HCT116 (cell line): ENCODE measurements around the gene CUBN. TPM values are rescaled to one million over a fixed set of nuclear protein-coding genes. Genes with fewer than 3 reads are reported as not detected.

ENCODE experiments used
- ATAC-seq: fragments of 200-7000 bp; cut with Tn5 transposase; 2 replicates; pipeline ENCODE4 v1.9.1; 2020; ENCODE audit warnings: mild to moderate bottlenecking, moderate library complexity
- BruUV-seq: library from RNA; stranded (reverse); fragments of 400-500 nt; replicated peaks from 2 replicates; lab custom pipeline; 2021; lab: Mats Ljungman, UMichigan
- CTCF ChIA-PET: fragments of 300-600 bp; sonication (Branson Sonifier 250); formaldehyde crosslinking; loops from one replicate; lab custom pipeline; 2021; ENCODE audit warnings: antibody characterized with exemption; lab: Charles Lee
- POLR2A ChIA-PET: fragments of 300-600, 350-600 bp; sonication (Branson Sonifier 250); formaldehyde crosslinking; loops from one replicate; lab custom pipeline; 2021; ENCODE audit warnings: antibody characterized with exemption; lab: Charles Lee
- RAD21 ChIA-PET, 2 experiments: fragments of 300-600 bp; sonication (Branson Sonifier 250); formaldehyde crosslinking; loops; one replicate each; lab custom pipeline; 2023; ENCODE audit warnings: low total read pairs in 2 of 2; ENCODE audit not compliant: uncharacterized antibody in 2 of 2, unreplicated experiment in 2 of 2, low non-redundant PET in 1 of 2; lab: Charles Lee
- DNase-seq: peaks from one replicate; pipeline ENCODE4 v3.0.0-alpha.2; 2010; ENCODE audit warnings: low read depth, low spot score
- H2AFZ ChIP-seq: fragments of 200-600 bp; shearing (Covaris generic), sonication (generic); 2 replicates; pipeline ENCODE4 v1.6.1; 2017; ENCODE audit warnings: low read depth, mixed run types, mixed read lengths, antibody characterized with exemption, low read length; ENCODE audit not compliant: poor library complexity, severe bottlenecking
- H3K27ac ChIP-seq: 2 replicates; pipeline ENCODE4 v1.5.1; 2012; ENCODE audit warnings: low read depth, low read length
- H3K27me3 ChIP-seq: fragments of 200-600 bp; sonication (generic); 2 replicates; pipeline ENCODE4 v1.6.1; 2016; ENCODE audit warnings: mixed run types, low read length, mixed read lengths; ENCODE audit not compliant: insufficient read depth
- H3K36me3 ChIP-seq, 2 experiments: fragments of 200-500 bp in 1 of 2; fragments of 200-600 bp in 1 of 2; sonication (Bioruptor generic) in 1 of 2; sonication (generic) in 1 of 2; 2 replicates each; pipeline versions ENCODE4 v1.5.1 to v1.6.1; 2014 to 2016; ENCODE audit warnings: low read length in 2 of 2, inconsistent platforms in 1 of 2, mixed read lengths in 1 of 2, mixed run types in 1 of 2; ENCODE audit not compliant: insufficient read depth in 2 of 2, control insufficient read depth in 1 of 2
- H3K4me1 ChIP-seq, 2 experiments: fragments of 200-600 bp in 1 of 2; sonication (generic) in 1 of 2; 2 replicates each; pipeline versions ENCODE4 v1.5.1 to v1.6.1; 2012 to 2017; ENCODE audit warnings: low read length in 2 of 2, inconsistent platforms in 1 of 2, mild to moderate bottlenecking in 1 of 2, mixed read lengths in 1 of 2, mixed run types in 1 of 2, moderate library complexity in 1 of 2; ENCODE audit not compliant: insufficient read depth in 2 of 2, control insufficient read depth in 1 of 2
- H3K4me2 ChIP-seq: fragments of 200-600 bp; sonication (generic); 2 replicates; pipeline ENCODE4 v1.6.1; 2017; ENCODE audit warnings: mixed run types, low read length, mixed read lengths
- H3K4me3 ChIP-seq, 2 experiments: fragments of 200-600 bp in 1 of 2; sonication (generic) in 1 of 2; replicated peaks in 1 of 2; 2 replicates each; pipeline ENCODE4 v1.5.1; 2011 to 2016; ENCODE audit warnings: low read length in 2 of 2, control low read depth in 1 of 2, low read depth in 1 of 2, mild to moderate bottlenecking in 1 of 2, mixed read lengths in 1 of 2, mixed run types in 1 of 2
- H3K79me2 ChIP-seq: fragments of 200-600 bp; sonication (generic); 2 replicates; pipeline ENCODE4 v1.6.1; 2017; ENCODE audit warnings: mild to moderate bottlenecking, mixed run types, low read length, moderate library complexity, mixed read lengths; ENCODE audit not compliant: insufficient read depth
- H3K9ac ChIP-seq: fragments of 200-600 bp; sonication (generic); 2 replicates; pipeline ENCODE4 v1.6.1; 2016; ENCODE audit warnings: low read length, mixed read lengths
- H3K9me2 ChIP-seq: fragments of 200-600 bp; sonication (generic), shearing (Covaris generic); 2 replicates; pipeline ENCODE4 v1.6.1; 2017; ENCODE audit warnings: mixed run types, mild to moderate bottlenecking, moderate library complexity; ENCODE audit not compliant: insufficient read depth
- H3K9me3 ChIP-seq, 2 experiments: fragments of 200-500 bp in 1 of 2; fragments of 200-600 bp in 1 of 2; sonication (Bioruptor generic) in 1 of 2; sonication (generic) in 1 of 2; 2 replicates each; pipeline ENCODE4 v1.6.1; 2014 to 2017; ENCODE audit warnings: low read length in 2 of 2, mixed read lengths in 2 of 2, inconsistent platforms in 1 of 2, low read depth in 1 of 2, mild to moderate bottlenecking in 1 of 2, mixed run types in 1 of 2, moderate library complexity in 1 of 2; ENCODE audit not compliant: control insufficient read depth in 1 of 2, insufficient read depth in 1 of 2
- H4K20me1 ChIP-seq: fragments of 200-600 bp; sonication (generic), shearing (Covaris generic); 2 replicates; pipeline ENCODE4 v1.6.1; 2017; ENCODE audit warnings: mixed run types, mild to moderate bottlenecking, moderate library complexity; ENCODE audit not compliant: insufficient read depth
- ATF3 ChIP-seq: IDR thresholded peaks from 2 replicates; pipeline ENCODE4 v1.6.1; 2012
- CBX3 ChIP-seq: IDR thresholded peaks from 2 replicates; pipeline ENCODE4 v1.6.1; 2012; ENCODE audit warnings: low read depth
- CTCF ChIP-seq, 3 experiments: fragments of 200-600 bp in 1 of 3; sonication (generic) in 1 of 3; IDR thresholded peaks in 2 of 3; conservative IDR thresholded peaks in 1 of 3; 2 replicates each; pipeline ENCODE4 v1.5.1; 2012 to 2017; ENCODE audit warnings: low read depth in 2 of 3, low read length in 2 of 3, antibody characterized with exemption in 1 of 3, borderline replicate concordance in 1 of 3, control low read depth in 1 of 3, mild to moderate bottlenecking in 1 of 3, mixed read lengths in 1 of 3, mixed run types in 1 of 3, moderate library complexity in 1 of 3; ENCODE audit not compliant: insufficient read depth in 1 of 3
- ELF1 ChIP-seq: IDR thresholded peaks from 2 replicates; pipeline ENCODE4 v1.6.1; 2012; ENCODE audit warnings: low read depth, borderline replicate concordance
- FOSL1 ChIP-seq: IDR thresholded peaks from 2 replicates; pipeline ENCODE4 v1.6.1; 2012; ENCODE audit warnings: low read depth
- JUND ChIP-seq: IDR thresholded peaks from 2 replicates; pipeline ENCODE4 v1.6.1; 2012
- MAX ChIP-seq: IDR thresholded peaks from 2 replicates; pipeline ENCODE4 v1.6.1; 2012
- RAD21 ChIP-seq: IDR thresholded peaks from 2 replicates; pipeline ENCODE4 v1.6.1; 2012; ENCODE audit warnings: low read depth, mild to moderate bottlenecking
- SIN3A ChIP-seq: IDR thresholded peaks from 2 replicates; pipeline ENCODE4 v1.6.1; 2012; ENCODE audit warnings: low read depth
- SP1 ChIP-seq: IDR thresholded peaks from 2 replicates; pipeline ENCODE4 v1.6.1; 2012; ENCODE audit warnings: low read depth
- TCF7L2 ChIP-seq: IDR thresholded peaks from 2 replicates; pipeline ENCODE4 v1.7.0; 2011; ENCODE audit warnings: borderline replicate concordance, inconsistent platforms; ENCODE audit not compliant: insufficient read depth, insufficient read length; ENCODE audit errors: extremely low read depth
- ZBTB33 ChIP-seq: IDR thresholded peaks from 2 replicates; pipeline ENCODE4 v1.6.1; 2011; ENCODE audit warnings: mild to moderate bottlenecking, low read length, moderate library complexity; ENCODE audit not compliant: insufficient replicate concordance; ENCODE audit errors: extremely low read depth
- ZFX ChIP-seq: fragments of 450-650 bp; IDR thresholded peaks from 2 replicates; pipeline ENCODE4 v1.6.1; 2017
- ZNF274 ChIP-seq: fragments of 200-500 bp; sonication (Bioruptor generic); IDR thresholded peaks from 2 replicates; pipeline ENCODE4 v1.6.1; 2014; ENCODE audit warnings: mild to moderate bottlenecking, low read depth, low read length, inconsistent platforms
- intact Hi-C: fragments of 100-400 bp; cut with micrococcal nuclease; formaldehyde crosslinking; loops from 2 replicates; pipeline ENCODE4 v1.10.0; 2022
- total RNA-seq: library from RNA; stranded (reverse); gene quantifications from one replicate; pipeline ENCODE4 v1.2.1, GENCODE V29; 2021; ENCODE audit not compliant: unreplicated experiment

The CUBN gene
- total RNA-seq, 1 experiment from 2014 or later: 1.2 TPM

GRCh38 chr10:17024461-17024860, 105.2 kb downstream of the CUBN start (continued):
- TF ChIP-seq ZBTB33: no peak
- TF ChIP-seq ZNF274: no peak
- TF ChIP-seq, all 23 proteins: peak for 0

GRCh38 chr10:17023386-17024298, 106.0 kb downstream of the CUBN start:
- peak overlapping the region; percentile 21 for H3K9ac ChIP-seq
- no peak overlapping the region; the same call in 1 of the 2 replicates for H3K27ac ChIP-seq
- no TSS peak for BruUV-seq
- no peaks in the 10 kb centered on the region for H3K36me3 ChIP-seq
- TF ChIP-seq MAX: no peak
- 0 out of 2 replicates have a peak, but pooled peaks have one; percentile 47 for TF ChIP-seq CBX3
- TF ChIP-seq CTCF (IDR thresholded peaks at IDR 0.05 in 2 of 3, conservative IDR thresholded peaks at IDR 0.05 in 1 of 3; ENCODE audit: borderline replicate concordance in 1 of 3, insufficient read depth in 1 of 3, low read depth in 2 of 3, low read length in 2 of 3): no peak
- no peak for TF ChIP-seq ELF1
- no peak for TF ChIP-seq ATF3
- peak; percentile 52 for TF ChIP-seq FOSL1
- TF ChIP-seq SIN3A: no peak
- TF ChIP-seq RAD21: no peak
- TF ChIP-seq ZFX: no peak
- no peak for TF ChIP-seq TCF7L2
- peak; percentile 27; the same call in 1 of the 2 replicates for TF ChIP-seq SP1
- no peak for TF ChIP-seq ZNF274
- peak; percentile 62 for TF ChIP-seq JUND
- H3K4me1 ChIP-seq: peaks cover 15 to 35% of the 10 kb centered on the region in 2 experiments; a peak in 3 of 4 replicates
- H2AFZ ChIP-seq: peak overlapping the region; percentile 47
- no peaks in the 10 kb centered on the region; the same call in 1 of the 2 replicates for H3K9me2 ChIP-seq
- no peak overlapping the region for H3K4me3 ChIP-seq
- CTCF ChIA-PET: no interaction called here
- H3K27me3 ChIP-seq: no peaks in the 10 kb centered on the region
- ATAC-seq (peak; percentile 92), DNase-seq (peak; percentile 82)
- peak overlapping the region; percentile 58 for H3K4me2 ChIP-seq
- POLR2A ChIA-PET: interaction anchor here (1.5 kb wide), 1 partner anchor 131 kb away, joined by 3 read pairs; no protein-coding TSS in a partner anchor
- no peaks in the 10 kb centered on the region for H4K20me1 ChIP-seq
- H3K79me2 ChIP-seq: no peaks in the 10 kb centered on the region
- intact Hi-C loops: no loop called here
- RAD21 ChIA-PET: interaction anchor here in 1 of 2 experiments (0.6 kb wide), 1 partner anchor 154 kb away, joined by 3 read pairs; no protein-coding TSS in a partner anchor
- H3K9me3 ChIP-seq: no peaks in the 10 kb centered on the region
